ENCODE data around the gene NRG3. TPM values are rescaled to one million over a fixed set of nuclear protein-coding genes. Genes with fewer than 3 reads are reported as not detected.
"Not testable (repeated sequence)": the region's sequence is repeated elsewhere in the genome, so short reads cannot be mapped to it uniquely, and the experiment has no call there.

NRG3 gene
- total RNA-seq, 2 experiments from 2014 or later = not detected

DNA sequence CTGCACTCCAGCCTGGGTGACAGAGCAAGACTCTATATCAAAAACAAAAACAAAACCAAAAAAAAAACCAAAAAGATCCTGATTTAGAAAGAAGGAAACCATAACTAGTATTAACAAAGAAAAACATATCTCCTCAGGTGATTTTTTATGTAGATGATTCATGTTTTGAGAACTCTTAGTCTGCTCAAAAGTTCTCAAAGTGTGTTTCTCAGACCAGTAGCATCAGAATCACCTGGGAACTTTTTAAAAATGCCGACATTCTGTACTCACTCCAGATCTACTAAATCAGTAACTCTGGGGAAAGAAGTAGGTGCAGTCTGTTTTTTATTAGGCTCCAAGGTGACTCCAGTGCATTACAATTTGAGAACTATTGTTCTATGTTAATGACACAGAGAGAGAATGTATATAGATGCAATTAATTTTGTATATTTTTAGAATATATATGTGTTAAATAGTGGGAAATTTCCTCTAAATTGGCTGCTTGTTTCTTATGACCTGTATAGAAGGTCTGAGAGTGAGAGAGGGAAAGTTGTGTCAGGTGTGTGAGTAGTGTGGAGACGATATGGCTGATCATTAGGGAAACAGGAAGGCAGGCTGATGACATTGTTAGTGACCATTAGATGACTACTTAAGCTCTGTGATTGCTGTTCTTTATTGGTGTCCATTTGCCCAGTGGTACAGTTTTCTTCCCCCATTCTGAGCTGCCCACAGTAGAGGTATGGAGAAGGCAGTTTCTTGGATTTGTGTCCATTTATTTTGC, 1075.0 kb downstream of the NRG3 start:
- POLR2A ChIA-PET = no interaction called here
- no peaks in the 10 kb centered on the region for H3K36me3 Mint-ChIP-seq (ENCODE audit: low read depth)
- intact Hi-C loops (cut with DNase I, micrococcal nuclease) = no loop called here
- Histone ChIP-seq H3K27ac (ENCODE audit: low read depth in 1 of 2, low read length in 2 of 2) (no peak overlapping the region), H3K36me3 (ENCODE audit: insufficient read depth, low read length) (no peaks in the 10 kb centered on the region), H3K4me1 (ENCODE audit: insufficient read depth, low read length) (no peaks in the 10 kb centered on the region), H3K27me3 (ENCODE audit: control insufficient read depth in 1 of 2, insufficient read depth in 2 of 2, low read length in 2 of 2) (no peaks in the 10 kb centered on the region), H3K4me3 (ENCODE audit: low read length) (no peak overlapping the region), H3K9me3 (ENCODE audit: control insufficient read depth in 1 of 2, insufficient read depth in 1 of 2, low read length in 2 of 2) (peaks cover 0 to 7% of the 10 kb centered on the region in 2 experiments)
- no peaks in the 10 kb centered on the region for H3K4me1 Mint-ChIP-seq (ENCODE audit: low read depth)
- DNase-seq (no peak), ATAC-seq (ENCODE audit: poor library complexity) (no peak)
- CTCF ChIA-PET = interaction anchor here (0.6 kb wide), 1 partner anchor 497 kb away, joined by 4 read pairs; no protein-coding TSS in a partner anchor
- TF ChIP-seq CTCF (IDR thresholded peaks at IDR 0.05) = no peak
- no peaks in the 10 kb centered on the region for H3K27me3 Mint-ChIP-seq
- no peak overlapping the region for H3K4me3 Mint-ChIP-seq
- no peak overlapping the region for H3K27ac Mint-ChIP-seq
- H3K9me3 Mint-ChIP-seq = no peaks in the 10 kb centered on the region

- H3K27me3 Mint-ChIP-seq = no peaks in the 10 kb centered on the region
- H3K27ac ChIP-seq (ENCODE audit: low read depth in 1 of 2, low read length in 2 of 2) = no peak overlapping the region
- H3K36me3 Mint-ChIP-seq (ENCODE audit: low read depth) = no peaks in the 10 kb centered on the region
- ATAC-seq (ENCODE audit: poor library complexity) (no peak), DNase-seq (no peak)
- no peaks in the 10 kb centered on the region for H3K9me3 Mint-ChIP-seq
- no peak overlapping the region for H3K27ac Mint-ChIP-seq
- H3K4me1 ChIP-seq (ENCODE audit: insufficient read depth, low read length) = no peaks in the 10 kb centered on the region
- H3K9me3 ChIP-seq (ENCODE audit: control insufficient read depth in 1 of 2, insufficient read depth in 1 of 2, low read length in 2 of 2) = peaks cover 0 to 4% of the 10 kb centered on the region in 2 experiments
- POLR2A ChIA-PET = no interaction called here
- no peak overlapping the region for H3K4me3 Mint-ChIP-seq
- intact Hi-C loops (cut with DNase I, micrococcal nuclease) = no loop called here
- H3K4me1 Mint-ChIP-seq (ENCODE audit: low read depth) = no peaks in the 10 kb centered on the region
- no peak for TF ChIP-seq CTCF (IDR thresholded peaks at IDR 0.05)
- no peak overlapping the region for H3K4me3 ChIP-seq (ENCODE audit: low read length)
- no peaks in the 10 kb centered on the region for H3K27me3 ChIP-seq (ENCODE audit: control insufficient read depth in 1 of 2, insufficient read depth in 2 of 2, low read length in 2 of 2)
- CTCF ChIA-PET = no interaction called here
- no peaks in the 10 kb centered on the region for H3K36me3 ChIP-seq (ENCODE audit: insufficient read depth, low read length)
These were observed 1078.3 kb downstream of the NRG3 start for GRCh38 chr10:82953331-82953730.

DNA sequence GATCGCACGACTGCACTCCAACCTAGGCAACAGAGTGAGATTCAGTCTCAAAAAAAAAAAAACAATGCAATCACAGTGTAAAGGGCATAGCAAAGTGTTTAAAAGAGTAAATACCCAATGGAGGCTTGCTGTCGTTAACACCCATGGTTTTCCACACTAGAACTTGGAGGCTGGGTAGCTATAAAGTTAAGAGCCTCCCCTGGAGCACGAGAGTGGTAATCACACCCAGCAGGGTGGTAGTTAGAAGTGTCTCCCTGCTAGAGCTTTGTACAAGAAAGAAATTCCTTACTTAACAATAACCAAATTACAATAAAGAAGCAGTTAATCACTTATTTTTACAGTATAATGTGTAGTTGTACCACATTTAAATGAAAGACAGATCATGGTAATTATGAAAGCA, 1078.9 kb downstream of the NRG3 start:
- DNase-seq = no peak
- peaks cover 0 to 4% of the 10 kb centered on the region in 2 experiments for H3K9me3 ChIP-seq (ENCODE audit: control insufficient read depth in 1 of 2, insufficient read depth in 1 of 2, low read length in 2 of 2)
- H3K4me3 ChIP-seq (ENCODE audit: low read length) = no peak overlapping the region
- Mint-ChIP-seq H3K36me3 (ENCODE audit: low read depth) (no peaks in the 10 kb centered on the region), H3K4me1 (ENCODE audit: low read depth) (no peaks in the 10 kb centered on the region), H3K27me3 (no peaks in the 10 kb centered on the region), H3K4me3 (no peak overlapping the region), H3K9me3 (no peaks in the 10 kb centered on the region), H3K27ac (no peak overlapping the region)
- no peak for ATAC-seq (ENCODE audit: poor library complexity)
- no peaks in the 10 kb centered on the region for H3K4me1 ChIP-seq (ENCODE audit: insufficient read depth, low read length)
- TF ChIP-seq CTCF (IDR thresholded peaks at IDR 0.05) = no peak
- intact Hi-C loops (cut with DNase I, micrococcal nuclease) = no loop called here
- H3K36me3 ChIP-seq (ENCODE audit: insufficient read depth, low read length) = no peaks in the 10 kb centered on the region
- CTCF ChIA-PET = no interaction called here
- H3K27ac ChIP-seq (ENCODE audit: low read depth in 1 of 2, low read length in 2 of 2) = no peak overlapping the region
- POLR2A ChIA-PET = no interaction called here
- H3K27me3 ChIP-seq (ENCODE audit: control insufficient read depth in 1 of 2, insufficient read depth in 2 of 2, low read length in 2 of 2) = no peaks in the 10 kb centered on the region

GRCh38 chr10:82960421-82961060, 1085.5 kb downstream of the NRG3 start:
- H3K27me3 Mint-ChIP-seq; ATAC-seq (ENCODE audit: poor library complexity); intact Hi-C loops (cut with DNase I, micrococcal nuclease): not testable (repeated sequence)

More at GRCh38 chr10:82960421-82961060, 1085.5 kb downstream of the NRG3 start:
- H3K36me3 ChIP-seq (ENCODE audit: insufficient read depth, low read length); H3K9me3 ChIP-seq (ENCODE audit: control insufficient read depth in 1 of 2, insufficient read depth in 1 of 2, low read length in 2 of 2); H3K4me1 Mint-ChIP-seq (ENCODE audit: low read depth); H3K9me3 Mint-ChIP-seq; H3K4me3 ChIP-seq (ENCODE audit: low read length); DNase-seq; H3K27me3 ChIP-seq (ENCODE audit: control insufficient read depth in 1 of 2, insufficient read depth in 2 of 2, low read length in 2 of 2); POLR2A ChIA-PET; CTCF ChIA-PET; H3K36me3 Mint-ChIP-seq (ENCODE audit: low read depth); H3K27ac Mint-ChIP-seq; H3K4me1 ChIP-seq (ENCODE audit: insufficient read depth, low read length); H3K27ac ChIP-seq (ENCODE audit: low read depth in 1 of 2, low read length in 2 of 2); H3K4me3 Mint-ChIP-seq: not testable (repeated sequence)
